Fibroblast of villous mesenchyme (primary cell): ENCODE measurements around the gene C1QL4. TPM values are rescaled to one million over a fixed set of nuclear protein-coding genes. Genes with fewer than 3 reads are reported as not detected.
A peak's percentile ranks its signal among the peaks of the same experiment; 100 is the strongest.

Experiments
- DNase-seq: peaks from one replicate; pipeline ENCODE4 v3.0.0-alpha.2; 2010; ENCODE audit warnings: low read depth
- H3K4me3 ChIP-seq: 2 replicates; pipeline ENCODE4 v1.5.1; 2011; ENCODE audit warnings: low read depth, mild to moderate bottlenecking, low read length
- CTCF ChIP-seq: IDR thresholded peaks from 2 replicates; pipeline ENCODE4 v1.5.1; 2012; ENCODE audit warnings: low read depth, mild to moderate bottlenecking, low read length; ENCODE audit not compliant: insufficient read depth
- total RNA-seq: library from RNA; depleted of rRNA; stranded (reverse); fragments of >200 nt; gene quantifications from 2 replicates; pipeline ENCODE4 v1.2.3, GENCODE V29; 2012

The C1QL4 gene
- total RNA-seq, 1 donor, result not detected

GRCh38 chr12:49293056-49293956, 43.7 kb downstream of the C1QL4 start:
- H3K4me3 ChIP-seq, result no peak overlapping the region
- DNase-seq, result no peak
- TF ChIP-seq CTCF, result no peak

- DNase-seq, result no peak
- H3K4me3 ChIP-seq, result no peak overlapping the region
- no peak for TF ChIP-seq CTCF
These were observed 44.3 kb downstream of the C1QL4 start for GRCh38 chr12:49292729-49293055.

GRCh38 chr12:49288922-49289555, 47.9 kb downstream of the C1QL4 start:
- no peak overlapping the region for H3K4me3 ChIP-seq
- no peak for TF ChIP-seq CTCF
- DNase-seq, result no peak

GRCh38 chr12:49288412-49288853, 48.6 kb downstream of the C1QL4 start:
- TF ChIP-seq CTCF, result peak; percentile 82

GRCh38 chr12:49287876-49288275, 49.1 kb downstream of the C1QL4 start:
- TF ChIP-seq CTCF, result no peak
- no peak for DNase-seq
- H3K4me3 ChIP-seq, result no peak overlapping the region

More at GRCh38 chr12:49288412-49288853, 48.6 kb downstream of the C1QL4 start:
- peak; percentile 58 for DNase-seq
- no peak overlapping the region for H3K4me3 ChIP-seq

- DNase-seq, result no peak
- no peak overlapping the region for H3K4me3 ChIP-seq
- no peak for TF ChIP-seq CTCF
These were observed 52.3 kb downstream of the C1QL4 start for GRCh38 chr12:49284672-49285071.
